Fibroblast of villous mesenchyme (primary cell): ENCODE results near the gene GGT6. TPM values are rescaled to one million over a fixed set of nuclear protein-coding genes. Genes with fewer than 3 reads are reported as not detected.
"Not testable (repeated sequence)": the region's sequence is repeated elsewhere in the genome, so short reads cannot be mapped to it uniquely, and the experiment has no call there.

Experiments
- DNase-seq: peaks from one replicate; pipeline ENCODE4 v3.0.0-alpha.2; 2010; ENCODE audit warnings: low read depth
- H3K4me3 ChIP-seq: 2 replicates; pipeline ENCODE4 v1.5.1; 2011; ENCODE audit warnings: low read depth, mild to moderate bottlenecking, low read length
- total RNA-seq: library from RNA; depleted of rRNA; stranded (reverse); fragments of >200 nt; gene quantifications from 2 replicates; pipeline ENCODE4 v1.2.3, GENCODE V29; 2012
- TF ChIP-seq, protein P1 (sequence below): IDR thresholded peaks from 2 replicates; pipeline ENCODE4 v1.5.1; 2012; ENCODE audit warnings: low read depth, mild to moderate bottlenecking, low read length; ENCODE audit not compliant: insufficient read depth

The GGT6 gene
- total RNA-seq, 1 donor, result not detected

DNA sequence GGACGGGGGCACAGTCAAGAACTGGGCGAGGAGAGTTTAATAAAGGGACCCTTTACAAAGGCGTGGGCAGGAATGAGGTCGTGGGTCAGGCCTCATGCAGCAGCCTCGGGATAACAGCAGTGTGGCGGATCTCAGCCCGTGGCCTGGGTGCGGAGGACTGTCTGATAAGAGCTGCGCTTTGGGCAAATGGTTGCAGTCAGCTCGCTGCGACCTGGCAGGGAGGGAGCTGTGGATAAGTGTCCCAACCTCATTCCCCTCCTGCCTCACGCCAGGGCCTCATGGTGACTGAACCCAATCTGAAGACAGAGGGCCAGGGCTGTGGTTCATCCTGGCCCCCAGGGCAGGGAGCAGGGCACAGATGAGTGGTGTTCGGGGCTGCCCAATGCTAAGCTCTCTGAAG is 37.6 kb upstream of the GGT6 start:
- DNase-seq, result no peak
- no peak overlapping the region for H3K4me3 ChIP-seq
- TF ChIP-seq, protein P1, sequence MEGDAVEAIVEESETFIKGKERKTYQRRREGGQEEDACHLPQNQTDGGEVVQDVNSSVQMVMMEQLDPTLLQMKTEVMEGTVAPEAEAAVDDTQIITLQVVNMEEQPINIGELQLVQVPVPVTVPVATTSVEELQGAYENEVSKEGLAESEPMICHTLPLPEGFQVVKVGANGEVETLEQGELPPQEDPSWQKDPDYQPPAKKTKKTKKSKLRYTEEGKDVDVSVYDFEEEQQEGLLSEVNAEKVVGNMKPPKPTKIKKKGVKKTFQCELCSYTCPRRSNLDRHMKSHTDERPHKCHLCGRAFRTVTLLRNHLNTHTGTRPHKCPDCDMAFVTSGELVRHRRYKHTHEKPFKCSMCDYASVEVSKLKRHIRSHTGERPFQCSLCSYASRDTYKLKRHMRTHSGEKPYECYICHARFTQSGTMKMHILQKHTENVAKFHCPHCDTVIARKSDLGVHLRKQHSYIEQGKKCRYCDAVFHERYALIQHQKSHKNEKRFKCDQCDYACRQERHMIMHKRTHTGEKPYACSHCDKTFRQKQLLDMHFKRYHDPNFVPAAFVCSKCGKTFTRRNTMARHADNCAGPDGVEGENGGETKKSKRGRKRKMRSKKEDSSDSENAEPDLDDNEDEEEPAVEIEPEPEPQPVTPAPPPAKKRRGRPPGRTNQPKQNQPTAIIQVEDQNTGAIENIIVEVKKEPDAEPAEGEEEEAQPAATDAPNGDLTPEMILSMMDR, result no peak

DNA sequence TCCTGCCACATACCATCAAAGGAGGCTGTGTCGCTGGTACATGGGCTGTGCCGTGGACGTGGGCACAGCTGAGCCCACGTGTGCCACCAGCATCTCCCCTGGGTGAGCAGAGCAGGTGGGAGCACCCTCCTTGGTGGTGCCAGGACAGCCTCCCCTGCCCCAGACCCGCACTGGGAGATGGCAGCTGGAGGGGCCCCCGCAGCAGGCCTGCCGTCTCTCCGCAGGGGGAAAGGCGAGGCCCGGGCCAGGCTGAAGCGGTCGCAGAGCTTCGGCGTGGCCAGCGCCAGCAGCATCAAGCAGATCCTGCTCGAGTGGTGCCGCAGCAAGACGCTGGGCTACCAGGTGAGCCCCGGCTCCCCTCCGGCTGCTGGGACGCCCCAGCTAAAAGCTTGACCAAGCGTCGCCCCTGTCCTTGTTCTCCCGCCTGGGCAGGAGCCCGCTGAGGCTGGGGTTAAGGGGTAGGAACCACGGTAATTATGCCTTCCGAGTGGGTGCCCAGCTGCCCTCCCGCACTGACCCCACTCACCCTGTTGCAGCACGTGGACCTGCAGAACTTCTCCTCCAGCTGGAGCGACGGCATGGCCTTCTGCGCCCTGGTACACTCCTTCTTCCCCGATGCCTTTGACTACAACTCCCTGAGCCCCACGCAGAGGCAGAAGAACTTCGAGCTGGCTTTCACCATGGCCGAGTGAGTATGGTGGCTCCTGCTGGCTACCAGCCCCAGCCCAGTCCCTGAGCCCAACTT is 36.4 kb upstream of the GGT6 start:
- TF ChIP-seq, protein P1, result no peak
- no peak for DNase-seq
- no peak overlapping the region for H3K4me3 ChIP-seq

- H3K4me3 ChIP-seq, DNase-seq: not testable (repeated sequence)
Measured at GRCh38 chr17:4595685-4596342, 35.4 kb upstream of the GGT6 start.

- no peak for DNase-seq
- no peak overlapping the region for H3K4me3 ChIP-seq
- TF ChIP-seq, protein P1, result no peak
Measured at GRCh38 chr17:4594931-4595684, 34.7 kb upstream of the GGT6 start.

DNA sequence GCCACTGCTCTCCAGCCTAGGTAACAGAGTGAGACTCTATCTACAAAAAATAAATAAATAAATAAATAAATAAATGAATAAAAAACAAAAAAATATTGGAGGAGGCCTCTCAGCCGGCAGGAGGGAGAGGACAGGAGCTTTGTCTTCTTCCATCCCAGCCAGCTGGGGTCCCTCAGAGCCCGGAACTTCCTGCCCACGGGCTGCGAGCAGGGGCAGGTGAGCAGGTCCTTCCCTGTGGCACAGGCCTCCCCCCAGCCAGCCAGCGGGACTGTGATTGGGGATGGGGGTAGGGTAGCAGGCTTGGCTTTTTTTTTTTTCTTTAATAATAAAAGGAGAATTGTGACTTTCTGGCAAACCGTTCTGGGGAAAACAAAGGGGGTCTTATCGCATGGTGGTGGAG is 34.0 kb upstream of the GGT6 start:
- DNase-seq, result no peak
- no peak overlapping the region for H3K4me3 ChIP-seq
- TF ChIP-seq, protein P1, result no peak

- no peak for DNase-seq
- H3K4me3 ChIP-seq, result no peak overlapping the region
- TF ChIP-seq, protein P1, result no peak
Measured at GRCh38 chr17:4593021-4593421, 32.6 kb upstream of the GGT6 start.
